ENCODE measurements around the gene CACNA1H. TPM values are rescaled to one million over a fixed set of nuclear protein-coding genes. Genes with fewer than 3 reads are reported as not detected.

Gene CACNA1H
- total RNA-seq, 4 donors from 2014 or later: 225 to 361 (median 259) TPM

DNA sequence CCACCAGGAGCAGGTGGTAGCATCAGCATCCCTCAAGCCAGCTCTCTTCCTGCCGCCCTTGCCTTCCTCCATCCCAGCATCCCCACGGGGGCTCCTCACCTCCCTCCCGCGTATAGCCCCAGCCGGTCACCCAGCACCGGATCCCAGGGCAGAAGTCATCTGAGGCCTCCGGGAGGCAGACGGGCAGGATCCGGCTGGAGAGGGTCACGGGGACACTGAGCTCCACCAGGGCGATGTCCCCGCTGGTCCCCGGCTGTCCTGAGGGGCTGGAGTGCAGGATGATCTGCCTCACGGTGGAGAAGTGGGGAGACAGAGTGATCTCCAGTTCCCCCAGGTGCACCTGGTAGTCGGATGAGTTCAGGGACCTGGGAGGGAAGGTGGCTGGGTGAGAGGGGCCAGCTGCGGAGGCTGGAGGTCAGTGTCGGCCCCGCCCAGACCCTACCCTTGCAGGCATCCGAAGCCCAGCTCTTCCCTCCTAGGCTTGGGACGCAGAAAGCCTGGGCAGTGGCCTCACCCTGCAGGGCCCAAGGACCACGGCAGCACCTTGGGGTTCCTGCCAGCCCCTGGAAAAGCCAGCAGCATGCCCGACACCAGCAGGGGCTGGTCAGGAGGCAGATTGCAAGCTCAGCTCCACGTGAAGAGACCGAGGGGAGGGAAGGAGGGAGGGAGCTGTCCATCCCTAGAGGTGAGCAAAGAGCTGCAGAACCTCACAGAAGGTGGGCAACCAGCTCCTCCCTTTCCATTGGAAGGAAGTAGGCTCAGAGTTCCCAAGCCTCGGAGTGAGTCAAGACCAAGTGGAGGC lies 69.8 kb downstream of the CACNA1H start:
- peaks cover 0 to 48% (median 34%) of the 10 kb centered on the region in 4 donors for H3K36me3 ChIP-seq
- no peaks in the 10 kb centered on the region for H3K27me3 ChIP-seq
- peaks cover 0 to 33% (median 29%) of the 10 kb centered on the region in 4 donors for H3K4me1 ChIP-seq
- H3K4me3 ChIP-seq: no peak overlapping the region
- intact Hi-C loops (cut with DNase I): no loop called here
- 61% methylated on average over 7 of the region's 25 CpGs for WGBS
- H3K27ac ChIP-seq (replicated peaks in 1 of 4): peak overlapping the region in 2 of 4 donors; percentile 14 to 30
- no peak for DNase-seq (ENCODE audit: extremely low spot score)
- no peaks in the 10 kb centered on the region for H3K9me3 ChIP-seq
- no peak for TF ChIP-seq EP300 (IDR thresholded peaks at IDR 0.05)
- TF ChIP-seq POLR2AphosphoS5 (IDR thresholded peaks at IDR 0.05): no peak
- TF ChIP-seq POLR2A (IDR thresholded peaks at IDR 0.05; ENCODE audit: low read depth): no peak
- TF ChIP-seq, protein P1, sequence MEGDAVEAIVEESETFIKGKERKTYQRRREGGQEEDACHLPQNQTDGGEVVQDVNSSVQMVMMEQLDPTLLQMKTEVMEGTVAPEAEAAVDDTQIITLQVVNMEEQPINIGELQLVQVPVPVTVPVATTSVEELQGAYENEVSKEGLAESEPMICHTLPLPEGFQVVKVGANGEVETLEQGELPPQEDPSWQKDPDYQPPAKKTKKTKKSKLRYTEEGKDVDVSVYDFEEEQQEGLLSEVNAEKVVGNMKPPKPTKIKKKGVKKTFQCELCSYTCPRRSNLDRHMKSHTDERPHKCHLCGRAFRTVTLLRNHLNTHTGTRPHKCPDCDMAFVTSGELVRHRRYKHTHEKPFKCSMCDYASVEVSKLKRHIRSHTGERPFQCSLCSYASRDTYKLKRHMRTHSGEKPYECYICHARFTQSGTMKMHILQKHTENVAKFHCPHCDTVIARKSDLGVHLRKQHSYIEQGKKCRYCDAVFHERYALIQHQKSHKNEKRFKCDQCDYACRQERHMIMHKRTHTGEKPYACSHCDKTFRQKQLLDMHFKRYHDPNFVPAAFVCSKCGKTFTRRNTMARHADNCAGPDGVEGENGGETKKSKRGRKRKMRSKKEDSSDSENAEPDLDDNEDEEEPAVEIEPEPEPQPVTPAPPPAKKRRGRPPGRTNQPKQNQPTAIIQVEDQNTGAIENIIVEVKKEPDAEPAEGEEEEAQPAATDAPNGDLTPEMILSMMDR (IDR thresholded peaks at IDR 0.05): no peak

- Histone ChIP-seq H3K27ac (replicated peaks in 1 of 4) (peak overlapping the region in 3 of 4 donors; percentile 66 to 72 (median 69)), H3K9me3 (no peaks in the 10 kb centered on the region), H3K36me3 (peaks cover 0 to 40% (median 26%) of the 10 kb centered on the region in 4 donors), H3K4me1 (peaks cover 0 to 33% (median 29%) of the 10 kb centered on the region in 4 donors), H3K27me3 (no peaks in the 10 kb centered on the region), H3K4me3 (no peak overlapping the region)
- TF ChIP-seq POLR2AphosphoS5 (IDR thresholded peaks at IDR 0.05) (no peak), EP300 (IDR thresholded peaks at IDR 0.05) (no peak), POLR2A (IDR thresholded peaks at IDR 0.05; ENCODE audit: low read depth) (no peak)
- TF ChIP-seq, protein P1 (IDR thresholded peaks at IDR 0.05): no peak
- intact Hi-C loops (cut with DNase I): no loop called here
- 77% methylated on average over 20 of the region's 38 CpGs for WGBS
- no peak for DNase-seq (ENCODE audit: extremely low spot score)
Observed at GRCh38 chr16:1223355-1224214, 70.7 kb downstream of the CACNA1H start.

GRCh38 chr16:1224558-1224957 lies 71.7 kb downstream of the CACNA1H start:
- Histone ChIP-seq H3K27ac (replicated peaks in 1 of 4) (peak overlapping the region in 3 of 4 donors; percentile 66 to 72 (median 69)), H3K36me3 (peaks cover 0 to 30% (median 18%) of the 10 kb centered on the region in 4 donors), H3K9me3 (no peaks in the 10 kb centered on the region), H3K4me1 (peaks cover 0 to 33% (median 29%) of the 10 kb centered on the region in 4 donors), H3K4me3 (no peak overlapping the region), H3K27me3 (no peaks in the 10 kb centered on the region)
- TF ChIP-seq, protein P1 (IDR thresholded peaks at IDR 0.05): no peak
- TF ChIP-seq POLR2A (IDR thresholded peaks at IDR 0.05; ENCODE audit: low read depth) (no peak), POLR2AphosphoS5 (IDR thresholded peaks at IDR 0.05) (no peak), EP300 (IDR thresholded peaks at IDR 0.05) (no peak)
- DNase-seq (ENCODE audit: extremely low spot score): no peak
- intact Hi-C loops (cut with DNase I): no loop called here
- WGBS: 67% methylated on average over 6 of the region's 9 CpGs

- Histone ChIP-seq H3K4me3 (no peak within 1 kb of the TSS), H3K4me1 (peaks cover 0 to 33% (median 29%) of the 10 kb centered on the region in 4 donors), H3K27me3 (no peaks in the 10 kb centered on the region), H3K9me3 (no peaks in the 10 kb centered on the region), H3K27ac (replicated peaks in 1 of 4) (peak within 1 kb of the TSS; percentile 66 to 72 (median 68)), H3K36me3 (peaks cover 0 to 26% (median 13%) of the 10 kb centered on the region in 4 donors)
- no peak for TF ChIP-seq EP300 (IDR thresholded peaks at IDR 0.05)
- peak; percentile 22 to 53 for TF ChIP-seq POLR2AphosphoS5 (IDR thresholded peaks at IDR 0.05)
- no peak for DNase-seq (ENCODE audit: extremely low spot score)
- intact Hi-C loops (cut with DNase I): no loop called here
- 67% methylated on average over 8 of the region's 10 CpGs for WGBS
Observed at GRCh38 chr16:1225051-1225451, 72.1 kb downstream of the CACNA1H start, which contains the start of gene TPSG1. Gene TPSG1 (minus strand): TSS chr16:1225268. CDS start chr16:1225252, 16 bp downstream.
